Measurements from ENCODE around the gene TBC1D22A.

Gene TBC1D22A

GRCh38 chr22:47042116-47042825 lies 279.8 kb downstream of the TBC1D22A start:
- Histone ChIP-seq H3K27ac (ENCODE audit: insufficient read depth, low read length, poor library complexity, severe bottlenecking) (no peak overlapping the region), H3K4me1 (ENCODE audit: control insufficient read depth, insufficient read depth, low read length, poor library complexity, severe bottlenecking) (no peaks in the 10 kb centered on the region), H3K9me3 (ENCODE audit: control insufficient read depth, low read length) (no peaks in the 10 kb centered on the region), H3K27me3 (replicated peaks; ENCODE audit: control insufficient read depth, insufficient read depth, low read length, poor library complexity, severe bottlenecking) (no peaks in the 10 kb centered on the region), H3K4me3 (ENCODE audit: insufficient read depth, low read depth, low read length, poor library complexity, severe bottlenecking) (no peak overlapping the region), H3K36me3 (ENCODE audit: control insufficient read depth, insufficient read depth, low read length) (peaks cover 8% of the 10 kb centered on the region)
- no peak for DNase-seq

- H3K4me1 ChIP-seq (ENCODE audit: control insufficient read depth, insufficient read depth, low read length, poor library complexity, severe bottlenecking), result no peaks in the 10 kb centered on the region
- no peak overlapping the region for H3K4me3 ChIP-seq (ENCODE audit: insufficient read depth, low read depth, low read length, poor library complexity, severe bottlenecking)
- no peaks in the 10 kb centered on the region for H3K9me3 ChIP-seq (ENCODE audit: control insufficient read depth, low read length)
- DNase-seq, result no peak
- H3K27me3 ChIP-seq (replicated peaks; ENCODE audit: control insufficient read depth, insufficient read depth, low read length, poor library complexity, severe bottlenecking), result no peaks in the 10 kb centered on the region
- H3K27ac ChIP-seq (ENCODE audit: insufficient read depth, low read length, poor library complexity, severe bottlenecking), result no peak overlapping the region
- peaks cover 6% of the 10 kb centered on the region for H3K36me3 ChIP-seq (ENCODE audit: control insufficient read depth, insufficient read depth, low read length)
Observed at GRCh38 chr22:47042861-47043496, 280.5 kb downstream of the TBC1D22A start.

GRCh38 chr22:47043835-47044721 lies 281.6 kb downstream of the TBC1D22A start:
- H3K9me3 ChIP-seq (ENCODE audit: control insufficient read depth, low read length), result no peaks in the 10 kb centered on the region
- no peak for DNase-seq
- H3K4me1 ChIP-seq (ENCODE audit: control insufficient read depth, insufficient read depth, low read length, poor library complexity, severe bottlenecking), result no peaks in the 10 kb centered on the region
- H3K27me3 ChIP-seq (replicated peaks; ENCODE audit: control insufficient read depth, insufficient read depth, low read length, poor library complexity, severe bottlenecking), result no peaks in the 10 kb centered on the region
- H3K36me3 ChIP-seq (ENCODE audit: control insufficient read depth, insufficient read depth, low read length), result peaks cover 4% of the 10 kb centered on the region
- H3K27ac ChIP-seq (ENCODE audit: insufficient read depth, low read length, poor library complexity, severe bottlenecking), result no peak overlapping the region
- no peak overlapping the region for H3K4me3 ChIP-seq (ENCODE audit: insufficient read depth, low read depth, low read length, poor library complexity, severe bottlenecking)

- Histone ChIP-seq H3K27me3 (replicated peaks; ENCODE audit: control insufficient read depth, insufficient read depth, low read length, poor library complexity, severe bottlenecking) (no peaks in the 10 kb centered on the region), H3K36me3 (ENCODE audit: control insufficient read depth, insufficient read depth, low read length) (peaks cover 4% of the 10 kb centered on the region), H3K27ac (ENCODE audit: insufficient read depth, low read length, poor library complexity, severe bottlenecking) (no peak overlapping the region), H3K4me1 (ENCODE audit: control insufficient read depth, insufficient read depth, low read length, poor library complexity, severe bottlenecking) (no peaks in the 10 kb centered on the region), H3K9me3 (ENCODE audit: control insufficient read depth, low read length) (no peaks in the 10 kb centered on the region), H3K4me3 (ENCODE audit: insufficient read depth, low read depth, low read length, poor library complexity, severe bottlenecking) (no peak overlapping the region)
- DNase-seq, result no peak
Observed at GRCh38 chr22:47044722-47045535, 282.5 kb downstream of the TBC1D22A start.

GRCh38 chr22:47045691-47046410 lies 283.4 kb downstream of the TBC1D22A start:
- H3K27me3 ChIP-seq (replicated peaks; ENCODE audit: control insufficient read depth, insufficient read depth, low read length, poor library complexity, severe bottlenecking), result no peaks in the 10 kb centered on the region
- peaks cover 4% of the 10 kb centered on the region for H3K36me3 ChIP-seq (ENCODE audit: control insufficient read depth, insufficient read depth, low read length)
- no peak for DNase-seq
- no peaks in the 10 kb centered on the region for H3K9me3 ChIP-seq (ENCODE audit: control insufficient read depth, low read length)
- no peak overlapping the region for H3K4me3 ChIP-seq (ENCODE audit: insufficient read depth, low read depth, low read length, poor library complexity, severe bottlenecking)
- no peaks in the 10 kb centered on the region for H3K4me1 ChIP-seq (ENCODE audit: control insufficient read depth, insufficient read depth, low read length, poor library complexity, severe bottlenecking)
- no peak overlapping the region for H3K27ac ChIP-seq (ENCODE audit: insufficient read depth, low read length, poor library complexity, severe bottlenecking)

GRCh38 chr22:47046411-47047065 lies 284.1 kb downstream of the TBC1D22A start:
- H3K9me3 ChIP-seq (ENCODE audit: control insufficient read depth, low read length), result no peaks in the 10 kb centered on the region
- no peak for DNase-seq
- no peak overlapping the region for H3K27ac ChIP-seq (ENCODE audit: insufficient read depth, low read length, poor library complexity, severe bottlenecking)
- H3K27me3 ChIP-seq (replicated peaks; ENCODE audit: control insufficient read depth, insufficient read depth, low read length, poor library complexity, severe bottlenecking), result no peaks in the 10 kb centered on the region
- H3K36me3 ChIP-seq (ENCODE audit: control insufficient read depth, insufficient read depth, low read length), result peaks cover 4% of the 10 kb centered on the region
- no peaks in the 10 kb centered on the region for H3K4me1 ChIP-seq (ENCODE audit: control insufficient read depth, insufficient read depth, low read length, poor library complexity, severe bottlenecking)
- H3K4me3 ChIP-seq (ENCODE audit: insufficient read depth, low read depth, low read length, poor library complexity, severe bottlenecking), result no peak overlapping the region

- no peak overlapping the region for H3K4me3 ChIP-seq (ENCODE audit: insufficient read depth, low read depth, low read length, poor library complexity, severe bottlenecking)
- peaks cover 4% of the 10 kb centered on the region for H3K36me3 ChIP-seq (ENCODE audit: control insufficient read depth, insufficient read depth, low read length)
- no peaks in the 10 kb centered on the region for H3K9me3 ChIP-seq (ENCODE audit: control insufficient read depth, low read length)
- no peaks in the 10 kb centered on the region for H3K27me3 ChIP-seq (replicated peaks; ENCODE audit: control insufficient read depth, insufficient read depth, low read length, poor library complexity, severe bottlenecking)
- no peaks in the 10 kb centered on the region for H3K4me1 ChIP-seq (ENCODE audit: control insufficient read depth, insufficient read depth, low read length, poor library complexity, severe bottlenecking)
- no peak for DNase-seq
- H3K27ac ChIP-seq (ENCODE audit: insufficient read depth, low read length, poor library complexity, severe bottlenecking), result no peak overlapping the region
Observed at GRCh38 chr22:47047321-47048122, 285.1 kb downstream of the TBC1D22A start.

GRCh38 chr22:47048123-47049077 lies 285.9 kb downstream of the TBC1D22A start:
- no peaks in the 10 kb centered on the region for H3K27me3 ChIP-seq (replicated peaks; ENCODE audit: control insufficient read depth, insufficient read depth, low read length, poor library complexity, severe bottlenecking)
- H3K27ac ChIP-seq (ENCODE audit: insufficient read depth, low read length, poor library complexity, severe bottlenecking), result no peak overlapping the region
- H3K36me3 ChIP-seq (ENCODE audit: control insufficient read depth, insufficient read depth, low read length), result peaks cover 8% of the 10 kb centered on the region
- no peak overlapping the region for H3K4me3 ChIP-seq (ENCODE audit: insufficient read depth, low read depth, low read length, poor library complexity, severe bottlenecking)
- no peaks in the 10 kb centered on the region for H3K4me1 ChIP-seq (ENCODE audit: control insufficient read depth, insufficient read depth, low read length, poor library complexity, severe bottlenecking)
- H3K9me3 ChIP-seq (ENCODE audit: control insufficient read depth, low read length), result no peaks in the 10 kb centered on the region
- DNase-seq, result no peak

Data from effector memory CD4-positive, alpha-beta T cell (primary cell).